Loucy (cell line): ENCODE data around the gene ARMC8.

Source experiments
- H2AFZ ChIP-seq: fragments of 200-600 bp; sonication (generic); 2 replicates; pipeline ENCODE4 v1.6.0; 2016; ENCODE audit warnings: antibody characterized with exemption, mild to moderate bottlenecking, low read length, moderate library complexity
- H3F3A ChIP-seq: fragments of 200-600 bp; 2 replicates; pipeline ENCODE4 v1.6.0; 2016; ENCODE audit warnings: antibody characterized with exemption, low read depth, mild to moderate bottlenecking
- H3K27me3 ChIP-seq: fragments of 200-600 bp; sonication (generic); 2 replicates; pipeline ENCODE4 v1.6.1; 2014; ENCODE audit warnings: low read length, mild to moderate bottlenecking; ENCODE audit not compliant: insufficient read depth, poor library complexity, severe bottlenecking
- H3K36me3 ChIP-seq: fragments of 200-600 bp; sonication (generic); 2 replicates; pipeline ENCODE4 v1.6.1; 2016; ENCODE audit warnings: low read length; ENCODE audit not compliant: insufficient read depth
- H3K4me1 ChIP-seq: fragments of 200-600 bp; sonication (generic); 2 replicates; pipeline ENCODE4 v1.5.1; 2014; ENCODE audit warnings: low read length, mild to moderate bottlenecking; ENCODE audit not compliant: insufficient read depth, poor library complexity, severe bottlenecking
- H3K4me2 ChIP-seq: fragments of 200-600 bp; sonication (generic); 2 replicates; pipeline ENCODE4 v1.6.0; 2014; ENCODE audit warnings: antibody characterized with exemption, low read length, low read depth, mild to moderate bottlenecking; ENCODE audit not compliant: poor library complexity, severe bottlenecking
- H3K4me3 ChIP-seq: fragments of 200-600 bp; sonication (generic); 2 replicates; pipeline ENCODE4 v1.5.1; 2014; ENCODE audit warnings: low read length, mild to moderate bottlenecking, mixed read lengths; ENCODE audit not compliant: poor library complexity, severe bottlenecking
- H3K79me2 ChIP-seq: fragments of 200-600 bp; sonication (generic); 2 replicates; pipeline ENCODE4 v1.6.1; 2014; ENCODE audit warnings: low read length; ENCODE audit not compliant: insufficient read depth
- H3K9ac ChIP-seq: fragments of 200-600 bp; sonication (generic); 2 replicates; pipeline ENCODE4 v1.6.0; 2014; ENCODE audit warnings: mild to moderate bottlenecking, low read depth, low read length, moderate library complexity; ENCODE audit not compliant: poor library complexity, severe bottlenecking
- H3K9me2 ChIP-seq: fragments of 200-600 bp; sonication (generic); replicated peaks from 2 replicates; pipeline ENCODE4 v1.6.1; 2016; ENCODE audit warnings: low read depth, low read length, mixed read lengths
- H3K9me3 ChIP-seq: fragments of 200-600 bp; sonication (generic); 2 replicates; pipeline ENCODE4 v1.6.1; 2014; ENCODE audit warnings: mild to moderate bottlenecking, antibody characterized with exemption, low read length, low read depth; ENCODE audit not compliant: insufficient read depth
- H4K20me1 ChIP-seq: fragments of 200-600 bp; sonication (generic); 2 replicates; pipeline ENCODE4 v1.6.0; 2014; ENCODE audit warnings: antibody characterized with exemption, low read length, mild to moderate bottlenecking; ENCODE audit not compliant: insufficient read depth, poor library complexity, severe bottlenecking
- EZH2phosphoT487 ChIP-seq: fragments of 200-600 bp; IDR thresholded peaks from 2 replicates; pipeline ENCODE4 v1.6.1; 2018; ENCODE audit warnings: antibody characterized with exemption, mild to moderate bottlenecking, moderate library complexity, borderline replicate concordance
- TF ChIP-seq, protein P1 (sequence below): fragments of 200-600 bp; sonication (generic); conservative IDR thresholded peaks from 2 replicates; pipeline ENCODE4 v1.5.1; 2014; ENCODE audit warnings: mild to moderate bottlenecking, antibody characterized with exemption, low read length

Gene ARMC8

DNA sequence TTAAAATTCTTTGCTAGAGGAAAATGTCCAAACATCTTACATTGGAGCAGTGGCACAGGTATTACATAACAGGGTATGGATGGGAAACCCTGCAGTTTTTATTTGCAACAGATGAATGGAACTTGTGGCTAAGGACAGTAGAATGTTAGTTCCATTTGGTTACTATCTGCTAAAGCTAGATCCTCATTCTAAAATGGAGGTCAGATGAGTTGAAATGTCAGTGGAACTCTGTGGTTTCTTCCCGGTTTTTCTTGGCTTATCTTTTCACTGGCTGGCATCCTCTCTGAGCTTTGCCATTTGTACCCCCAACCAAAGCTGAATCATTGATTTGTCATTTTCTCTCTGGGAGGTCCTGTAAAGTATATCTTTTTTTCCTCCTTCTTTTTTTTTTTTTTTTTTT, 68.9 kb downstream of the ARMC8 start:
- Histone ChIP-seq H3K9me3 (no peaks in the 10 kb centered on the region), H3K4me2 (no peak overlapping the region), H3K9me2 (no peaks in the 10 kb centered on the region), H3K27me3 (no peaks in the 10 kb centered on the region), H3K4me3 (no peak overlapping the region), H3K4me1 (no peaks in the 10 kb centered on the region), H3K79me2 (no peaks in the 10 kb centered on the region), H2AFZ (no peak overlapping the region), H4K20me1 (no peaks in the 10 kb centered on the region), H3K36me3 (peaks cover 5% of the 10 kb centered on the region; the same call in 1 of the 2 replicates), H3K9ac (no peak overlapping the region), H3F3A (no peaks in the 10 kb centered on the region)
- TF ChIP-seq, protein P1, sequence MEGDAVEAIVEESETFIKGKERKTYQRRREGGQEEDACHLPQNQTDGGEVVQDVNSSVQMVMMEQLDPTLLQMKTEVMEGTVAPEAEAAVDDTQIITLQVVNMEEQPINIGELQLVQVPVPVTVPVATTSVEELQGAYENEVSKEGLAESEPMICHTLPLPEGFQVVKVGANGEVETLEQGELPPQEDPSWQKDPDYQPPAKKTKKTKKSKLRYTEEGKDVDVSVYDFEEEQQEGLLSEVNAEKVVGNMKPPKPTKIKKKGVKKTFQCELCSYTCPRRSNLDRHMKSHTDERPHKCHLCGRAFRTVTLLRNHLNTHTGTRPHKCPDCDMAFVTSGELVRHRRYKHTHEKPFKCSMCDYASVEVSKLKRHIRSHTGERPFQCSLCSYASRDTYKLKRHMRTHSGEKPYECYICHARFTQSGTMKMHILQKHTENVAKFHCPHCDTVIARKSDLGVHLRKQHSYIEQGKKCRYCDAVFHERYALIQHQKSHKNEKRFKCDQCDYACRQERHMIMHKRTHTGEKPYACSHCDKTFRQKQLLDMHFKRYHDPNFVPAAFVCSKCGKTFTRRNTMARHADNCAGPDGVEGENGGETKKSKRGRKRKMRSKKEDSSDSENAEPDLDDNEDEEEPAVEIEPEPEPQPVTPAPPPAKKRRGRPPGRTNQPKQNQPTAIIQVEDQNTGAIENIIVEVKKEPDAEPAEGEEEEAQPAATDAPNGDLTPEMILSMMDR: no peak
- TF ChIP-seq EZH2phosphoT487: no peak

DNA sequence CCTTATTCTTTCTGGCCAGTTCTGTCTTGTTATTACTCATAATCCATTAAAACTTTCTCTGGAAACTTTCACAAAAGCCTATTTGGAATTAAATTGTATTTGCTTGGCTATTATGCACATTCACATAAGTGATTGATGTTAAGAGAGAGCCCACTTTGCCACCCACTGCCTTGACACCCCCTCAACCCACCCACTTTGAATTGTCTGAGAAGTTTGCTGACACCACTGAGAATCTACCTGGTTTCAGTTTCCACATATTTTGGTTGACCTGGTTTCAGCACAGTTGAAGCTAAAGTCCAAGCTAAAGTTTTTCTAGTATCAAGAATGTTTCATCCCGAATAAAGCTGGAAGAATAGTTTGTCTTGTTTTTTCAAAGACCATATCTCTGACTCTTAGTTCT, 70.9 kb downstream of the ARMC8 start:
- Histone ChIP-seq H3K4me2 (no peak overlapping the region), H3K9me3 (no peaks in the 10 kb centered on the region), H3K9me2 (no peaks in the 10 kb centered on the region), H3K9ac (no peak overlapping the region), H4K20me1 (no peaks in the 10 kb centered on the region), H3K4me3 (no peak overlapping the region), H2AFZ (no peak overlapping the region), H3K4me1 (no peaks in the 10 kb centered on the region), H3K27me3 (no peaks in the 10 kb centered on the region), H3K79me2 (no peaks in the 10 kb centered on the region), H3K36me3 (peaks cover 5% of the 10 kb centered on the region; the same call in 1 of the 2 replicates), H3F3A (no peaks in the 10 kb centered on the region)
- no peak for TF ChIP-seq EZH2phosphoT487
- TF ChIP-seq, protein P1: no peak

DNA sequence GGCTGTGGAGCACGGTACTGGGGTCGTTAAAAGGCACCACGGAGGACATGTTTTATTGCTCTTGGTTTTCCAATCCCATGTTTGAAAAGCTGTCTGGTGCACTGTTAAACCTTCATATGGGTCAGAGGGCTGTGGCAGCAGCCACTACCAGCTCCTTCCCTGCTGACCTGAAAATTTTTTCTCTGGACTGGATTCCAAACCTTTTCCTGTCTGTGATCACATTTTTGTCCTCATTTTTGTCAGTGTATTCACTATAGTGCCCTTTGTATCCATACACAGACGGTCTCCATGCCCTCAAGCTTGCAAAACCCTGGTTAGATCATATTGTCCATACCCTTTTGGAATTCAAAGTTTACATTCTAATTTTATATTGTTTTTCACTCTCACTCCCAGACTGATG, 72.0 kb downstream of the ARMC8 start:
- H3K36me3 ChIP-seq: peaks cover 5% of the 10 kb centered on the region; the same call in 1 of the 2 replicates
- H3K9me3 ChIP-seq: no peaks in the 10 kb centered on the region
- no peak overlapping the region for H3K4me2 ChIP-seq
- H3F3A ChIP-seq: no peaks in the 10 kb centered on the region
- H4K20me1 ChIP-seq: no peaks in the 10 kb centered on the region
- no peak overlapping the region for H3K9ac ChIP-seq
- no peaks in the 10 kb centered on the region for H3K4me1 ChIP-seq
- no peaks in the 10 kb centered on the region for H3K9me2 ChIP-seq
- no peak overlapping the region for H2AFZ ChIP-seq
- H3K27me3 ChIP-seq: no peaks in the 10 kb centered on the region
- TF ChIP-seq EZH2phosphoT487: no peak
- TF ChIP-seq, protein P1: no peak
- no peak overlapping the region for H3K4me3 ChIP-seq
- no peaks in the 10 kb centered on the region for H3K79me2 ChIP-seq
